ENCODE results near the gene CACNA2D4. TPM values are rescaled to one million over a fixed set of nuclear protein-coding genes. Genes with fewer than 3 reads are reported as not detected.

The CACNA2D4 gene
- polyA plus RNA-seq, 3 donors: 2.3 to 3.6 (median 2.5) TPM

GRCh38 chr12:1800401-1801302, 117.8 kb downstream of the CACNA2D4 start:
- DNase-seq (ENCODE audit: extremely low read depth in 1 of 11, low read depth in 9 of 11, low spot score in 4 of 11): no peak

DNA sequence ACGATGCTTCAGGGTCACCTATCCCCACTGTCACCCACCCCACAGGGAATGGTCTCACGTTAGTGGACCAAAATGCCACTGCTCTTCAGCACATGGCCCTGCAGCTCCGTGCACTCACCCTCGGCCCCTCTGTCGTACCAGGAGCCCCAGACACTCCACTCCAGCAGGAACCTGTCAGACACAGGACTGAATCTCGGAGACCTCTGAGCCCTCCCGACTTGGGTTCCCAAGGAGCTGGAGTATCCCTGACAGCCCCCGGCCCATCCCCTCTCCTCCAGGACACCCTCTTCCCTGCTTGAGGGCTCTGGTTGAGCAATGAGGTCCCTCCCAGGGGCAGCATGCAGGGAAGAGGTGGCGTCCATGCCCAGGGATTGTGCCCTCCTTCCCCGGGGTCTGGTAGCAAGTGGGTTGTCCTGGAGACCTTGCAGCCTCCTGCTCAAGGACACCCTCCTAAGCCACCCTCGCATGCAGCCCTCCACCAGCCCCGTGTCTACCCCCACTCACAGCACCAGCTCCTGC, 118.5 kb downstream of the CACNA2D4 start:
- DNase-seq (ENCODE audit: extremely low read depth in 1 of 11, low read depth in 9 of 11, low spot score in 4 of 11): no peak

DNA sequence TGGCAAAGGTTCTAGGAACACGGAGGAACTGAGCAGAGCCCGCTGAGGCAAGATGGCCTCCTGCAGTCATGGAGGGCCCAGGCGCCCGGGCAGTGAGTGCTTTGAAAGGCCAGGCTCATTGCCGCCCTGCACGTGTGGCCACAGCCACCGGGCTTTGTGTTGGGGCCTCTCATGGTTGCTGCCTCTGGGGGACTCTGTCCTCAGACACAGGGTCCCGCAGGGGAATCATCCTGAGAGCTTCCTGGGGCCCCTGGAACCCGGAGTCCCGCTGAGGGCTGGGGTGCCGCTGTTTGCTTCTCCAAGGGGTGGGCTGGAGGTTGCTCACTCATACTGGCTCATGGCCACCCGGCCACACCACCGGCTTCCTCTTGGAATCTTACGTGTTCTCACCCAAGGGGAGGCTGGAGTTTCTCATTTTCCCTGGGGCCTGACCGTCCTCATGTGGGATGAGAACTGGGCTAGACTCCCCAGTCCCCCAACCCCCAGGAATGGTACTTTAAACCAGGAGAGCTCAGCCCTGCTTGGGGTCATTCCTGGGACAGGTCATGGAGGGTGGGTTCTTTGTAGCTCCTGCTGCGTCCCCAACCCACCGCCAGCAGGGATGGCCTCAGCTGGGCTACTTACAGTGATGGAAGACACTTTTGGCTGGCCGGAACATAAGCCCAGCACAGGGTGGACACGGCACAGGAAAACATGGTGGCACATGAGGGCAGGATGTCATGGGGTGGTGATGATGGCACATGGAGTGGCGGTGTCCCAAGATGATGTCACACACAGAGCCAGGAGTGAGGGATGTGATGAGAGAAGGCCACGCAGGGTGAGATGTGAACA, 119.2 kb downstream of the CACNA2D4 start:
- DNase-seq (ENCODE audit: extremely low read depth in 1 of 11, low read depth in 9 of 11, low spot score in 4 of 11): no peak

DNA sequence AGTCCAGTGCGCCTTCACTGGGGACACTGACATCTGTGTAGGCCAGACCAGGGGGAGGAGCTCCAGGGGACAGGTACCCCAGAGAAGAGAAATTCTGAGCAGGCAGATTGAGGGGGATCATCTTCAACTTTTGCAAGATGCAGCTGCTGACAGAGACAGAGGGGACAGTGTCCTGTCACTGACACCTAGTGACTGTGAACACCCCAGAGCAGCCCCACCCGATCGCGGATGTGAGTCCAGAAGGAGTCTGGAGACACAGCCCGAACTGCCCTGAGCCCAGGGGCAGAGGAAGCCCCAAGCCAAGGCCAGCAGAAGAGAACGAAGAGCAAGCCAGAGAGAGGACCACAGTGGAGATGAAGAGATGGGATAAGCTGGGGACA, 119.8 kb downstream of the CACNA2D4 start:
- DNase-seq (ENCODE audit: extremely low read depth in 1 of 11, low read depth in 9 of 11, low spot score in 4 of 11): no peak

- no peak for DNase-seq (ENCODE audit: extremely low read depth in 1 of 11, low read depth in 9 of 11, low spot score in 4 of 11)
Observed at GRCh38 chr12:1797991-1798640, 120.3 kb downstream of the CACNA2D4 start.

GRCh38 chr12:1797011-1797901, 121.2 kb downstream of the CACNA2D4 start:
- DNase-seq (ENCODE audit: extremely low read depth in 1 of 11, low read depth in 9 of 11, low spot score in 4 of 11): no peak

GRCh38 chr12:1796515-1797010, 121.9 kb downstream of the CACNA2D4 start:
- no peak for DNase-seq (ENCODE audit: extremely low read depth in 1 of 11, low read depth in 9 of 11, low spot score in 4 of 11)

GRCh38 chr12:1795785-1796514, 122.5 kb downstream of the CACNA2D4 start:
- DNase-seq (ENCODE audit: extremely low read depth in 1 of 11, low read depth in 9 of 11, low spot score in 4 of 11): peak; percentile 74 to 87 (median 85)

DNA sequence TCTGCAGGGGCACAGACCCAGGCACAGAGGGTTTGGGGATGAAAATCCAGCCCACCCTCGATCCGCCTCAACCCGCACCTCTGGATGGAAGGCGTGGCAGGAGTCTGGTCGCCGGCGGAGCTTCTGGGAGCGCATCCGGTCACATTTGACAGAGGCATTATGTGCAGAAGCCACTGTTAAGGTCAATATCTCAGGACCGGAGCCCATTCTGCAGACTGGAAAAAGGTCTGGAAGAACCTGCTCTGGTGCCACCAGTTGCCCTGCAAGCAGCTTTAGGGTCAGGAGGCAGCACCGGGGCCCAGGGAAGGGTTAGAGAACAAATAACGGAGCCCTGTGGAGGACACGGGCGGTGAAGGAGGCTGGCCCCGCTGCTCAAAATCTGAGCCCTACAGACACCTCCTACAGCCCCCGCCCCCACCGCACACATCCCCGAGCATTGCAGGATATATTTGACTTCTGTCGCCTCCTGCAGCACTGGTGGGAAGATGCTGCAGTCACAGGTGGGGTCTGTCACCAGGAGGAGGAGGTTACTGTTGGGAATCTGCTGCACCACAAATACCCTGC, 123.1 kb downstream of the CACNA2D4 start:
- DNase-seq (ENCODE audit: extremely low read depth in 1 of 11, low read depth in 9 of 11, low spot score in 4 of 11): no peak

DNA sequence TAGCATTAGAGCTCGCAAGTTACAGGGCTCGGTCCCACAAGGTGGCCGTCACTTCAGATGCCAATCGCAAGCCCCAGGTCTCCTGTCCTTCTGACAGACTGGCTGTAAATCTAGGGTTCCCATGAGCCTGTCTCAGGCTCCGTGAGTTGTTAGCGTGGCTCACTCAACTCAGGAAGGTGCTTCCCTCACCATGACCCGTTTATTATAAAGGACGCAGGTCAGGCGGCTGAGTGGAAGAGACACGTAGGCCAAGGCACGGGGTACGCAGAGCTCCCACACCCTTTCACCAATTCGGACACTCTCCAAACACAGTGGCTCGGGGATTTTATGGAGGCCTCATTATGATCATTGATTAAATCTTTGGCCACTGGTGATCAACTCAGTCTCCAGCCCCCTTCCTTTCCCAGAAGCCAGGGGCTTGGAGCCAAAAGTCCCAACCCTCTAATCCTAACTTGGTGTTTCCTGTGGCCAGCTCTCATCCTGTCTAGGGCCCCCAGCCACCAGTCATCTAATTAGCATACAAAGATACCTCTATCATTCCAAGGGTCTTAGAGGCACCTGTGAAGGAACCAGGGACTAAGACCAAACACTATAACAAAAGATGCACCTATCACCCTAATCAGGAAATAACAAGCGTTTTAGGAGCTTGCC, 123.9 kb downstream of the CACNA2D4 start:
- DNase-seq (ENCODE audit: extremely low read depth in 1 of 11, low read depth in 9 of 11, low spot score in 4 of 11): no peak

DNA sequence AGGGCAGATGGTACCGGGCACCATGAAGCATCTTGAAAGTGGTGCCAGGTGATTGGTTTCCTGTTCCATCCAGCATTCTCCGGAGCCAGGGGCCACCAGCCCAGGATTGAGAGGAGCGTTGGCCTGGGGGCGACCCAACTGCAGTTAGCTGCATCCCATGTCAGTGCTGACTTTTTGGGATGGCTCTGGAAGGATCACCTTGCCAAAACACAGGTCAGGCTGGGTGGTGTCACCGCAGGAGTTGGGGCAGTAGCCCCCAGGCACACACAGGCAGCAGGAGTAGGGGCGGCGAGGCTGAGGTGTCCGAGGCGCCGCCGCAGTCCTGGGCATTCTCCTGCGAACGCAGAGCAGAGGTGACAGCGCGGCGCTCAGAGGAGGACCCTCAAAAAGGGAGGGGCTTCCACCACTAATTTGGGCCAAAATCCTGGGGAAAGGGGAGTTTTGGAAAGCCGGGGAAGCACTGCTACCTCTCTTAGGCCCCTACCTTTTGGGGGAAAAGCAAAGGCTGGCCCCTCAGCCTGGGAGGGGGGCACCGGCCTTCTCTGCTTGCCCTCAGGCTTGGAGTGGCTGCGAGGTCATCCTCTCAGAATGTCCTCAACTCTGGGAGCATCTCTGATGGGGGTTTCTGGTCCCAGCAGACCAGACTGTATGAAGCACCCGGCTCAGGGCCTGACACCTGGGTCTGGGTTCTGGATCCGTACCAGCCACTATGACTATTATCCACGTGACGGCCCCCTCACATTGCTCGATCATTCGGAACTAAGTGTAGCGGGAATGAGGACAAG, 124.8 kb downstream of the CACNA2D4 start:
- DNase-seq (ENCODE audit: extremely low read depth in 1 of 11, low read depth in 9 of 11, low spot score in 4 of 11): no peak

GRCh38 chr12:1792406-1792805, 126.0 kb downstream of the CACNA2D4 start:
- DNase-seq (ENCODE audit: extremely low read depth in 1 of 11, low read depth in 9 of 11, low spot score in 4 of 11): no peak

GRCh38 chr12:1791104-1791841, 127.2 kb downstream of the CACNA2D4 start:
- no peak for DNase-seq (ENCODE audit: extremely low read depth in 1 of 11, low read depth in 9 of 11, low spot score in 4 of 11)

DNA sequence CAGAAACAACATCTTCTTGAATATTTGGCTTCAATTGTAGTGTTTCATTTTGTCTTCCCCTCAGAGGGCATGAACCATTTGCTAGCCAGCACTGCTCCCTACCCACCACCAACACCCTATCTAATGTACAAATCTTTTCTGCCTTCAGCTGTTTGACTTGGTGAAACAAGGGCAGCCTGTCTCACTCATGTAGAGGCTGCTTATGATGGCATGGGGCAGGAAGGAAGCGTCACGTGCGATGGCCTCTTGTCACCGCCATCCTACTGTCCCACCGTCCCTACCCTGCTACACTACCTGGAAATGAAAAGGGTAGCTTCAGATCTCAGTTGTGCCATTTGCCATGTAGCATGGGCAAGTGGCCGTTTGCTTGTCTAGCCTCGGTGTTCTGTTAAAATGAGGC, 128.0 kb downstream of the CACNA2D4 start:
- no peak for DNase-seq (ENCODE audit: extremely low read depth in 1 of 11, low read depth in 9 of 11, low spot score in 4 of 11)

DNA sequence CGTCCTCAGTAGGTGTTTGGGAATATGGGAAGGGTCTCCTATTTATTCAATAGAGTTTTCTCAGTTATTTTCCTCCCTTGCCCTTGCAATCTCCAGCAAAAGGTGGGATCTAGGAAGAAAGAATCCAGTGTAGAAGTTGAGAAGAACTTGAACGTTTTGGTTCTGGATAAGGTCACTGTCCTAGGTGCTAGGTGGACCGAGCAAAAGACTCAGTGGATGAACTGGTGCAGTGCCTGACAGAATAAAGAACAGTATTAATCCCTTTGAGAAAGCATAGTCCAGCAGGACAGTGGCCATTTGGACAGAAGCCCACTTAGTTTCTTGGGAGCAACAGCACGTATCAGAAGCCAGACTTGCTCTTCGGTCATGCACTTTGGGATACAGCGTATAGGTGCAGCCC, 130.7 kb downstream of the CACNA2D4 start:
- DNase-seq (ENCODE audit: extremely low read depth in 1 of 11, low read depth in 9 of 11, low spot score in 4 of 11): no peak

Measured in renal cortex interstitium (tissue), 11 donors.